Mammary epithelial cell (primary cell): ENCODE data around the gene CASP10.

Source experiments
- EZH2 ChIP-seq: IDR thresholded peaks from 2 replicates; pipeline ENCODE4 v1.6.1; 2012; ENCODE audit warnings: low read length, inconsistent platforms, borderline replicate concordance
- TF ChIP-seq, protein P1 (sequence below), 2 donors: IDR thresholded peaks in 1 of 2; conservative IDR thresholded peaks in 1 of 2; 2 replicates each; pipeline ENCODE4 v1.5.1; 2011 to 2012; ENCODE audit warnings: inconsistent platforms in 2 of 2, low read length in 2 of 2, mild to moderate bottlenecking in 2 of 2, control low read depth in 1 of 2, low read depth in 1 of 2; ENCODE audit not compliant: insufficient read depth in 1 of 2; ENCODE audit errors: extremely low read depth in 1 of 2

DNA sequence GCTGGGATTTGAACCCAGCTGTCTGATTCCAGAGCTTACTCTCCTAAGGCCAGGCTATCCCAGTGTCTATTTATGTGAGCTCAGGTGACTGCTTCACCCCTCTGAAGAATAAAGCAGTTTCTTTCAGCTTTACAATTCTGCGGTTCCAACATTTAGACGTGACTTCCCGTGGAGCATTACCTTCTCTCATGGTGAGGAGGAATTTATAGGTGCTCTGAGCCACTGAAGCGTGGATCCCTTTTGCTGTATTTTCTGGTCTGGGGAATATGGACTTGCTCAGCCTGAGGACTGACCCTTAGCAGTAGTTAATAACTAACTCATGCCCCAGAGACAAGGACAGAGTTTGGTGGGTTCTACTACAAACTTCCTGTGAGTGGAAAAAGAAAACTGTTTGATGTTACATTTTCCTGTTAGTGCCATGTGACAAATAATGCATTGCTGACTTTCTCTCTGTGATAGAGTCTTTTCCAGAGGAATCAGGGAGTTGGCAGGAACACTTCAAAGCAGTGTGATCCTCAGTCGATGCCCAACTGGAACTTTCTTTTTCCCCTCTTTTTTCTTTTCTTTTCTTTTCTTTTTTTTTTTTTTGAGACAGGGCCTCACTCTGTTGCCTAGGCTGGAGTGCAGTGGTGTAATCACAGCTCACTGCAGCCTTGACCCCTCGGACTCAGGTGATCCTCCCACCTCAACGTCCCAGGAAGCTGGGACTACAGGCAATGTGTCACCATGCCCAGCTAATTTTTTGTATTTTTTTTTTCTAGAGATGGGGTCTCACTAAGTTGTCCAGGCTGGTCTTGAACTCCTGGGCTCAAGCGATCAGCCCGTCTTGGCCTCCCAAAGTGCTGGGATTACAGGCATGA, 21.9 kb downstream of the CASP10 start:
- TF ChIP-seq, protein P1, sequence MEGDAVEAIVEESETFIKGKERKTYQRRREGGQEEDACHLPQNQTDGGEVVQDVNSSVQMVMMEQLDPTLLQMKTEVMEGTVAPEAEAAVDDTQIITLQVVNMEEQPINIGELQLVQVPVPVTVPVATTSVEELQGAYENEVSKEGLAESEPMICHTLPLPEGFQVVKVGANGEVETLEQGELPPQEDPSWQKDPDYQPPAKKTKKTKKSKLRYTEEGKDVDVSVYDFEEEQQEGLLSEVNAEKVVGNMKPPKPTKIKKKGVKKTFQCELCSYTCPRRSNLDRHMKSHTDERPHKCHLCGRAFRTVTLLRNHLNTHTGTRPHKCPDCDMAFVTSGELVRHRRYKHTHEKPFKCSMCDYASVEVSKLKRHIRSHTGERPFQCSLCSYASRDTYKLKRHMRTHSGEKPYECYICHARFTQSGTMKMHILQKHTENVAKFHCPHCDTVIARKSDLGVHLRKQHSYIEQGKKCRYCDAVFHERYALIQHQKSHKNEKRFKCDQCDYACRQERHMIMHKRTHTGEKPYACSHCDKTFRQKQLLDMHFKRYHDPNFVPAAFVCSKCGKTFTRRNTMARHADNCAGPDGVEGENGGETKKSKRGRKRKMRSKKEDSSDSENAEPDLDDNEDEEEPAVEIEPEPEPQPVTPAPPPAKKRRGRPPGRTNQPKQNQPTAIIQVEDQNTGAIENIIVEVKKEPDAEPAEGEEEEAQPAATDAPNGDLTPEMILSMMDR (conservative IDR thresholded peaks at IDR 0.05 in 1 of 2, IDR thresholded peaks at IDR 0.05 in 1 of 2; ENCODE audit: extremely low read depth in 1 of 2, insufficient read depth in 1 of 2, low read depth in 1 of 2, low read length in 2 of 2), result no peak
- no peak for TF ChIP-seq EZH2
